SJCRH30 (cell line): Measurements from ENCODE around the gene GJE1. TPM values are rescaled to one million over a fixed set of nuclear protein-coding genes. Genes with fewer than 3 reads are reported as not detected.
A peak's percentile ranks its signal among the peaks of the same experiment; 100 is the strongest.
"Not testable (repeated sequence)": the region's sequence is repeated elsewhere in the genome, so short reads cannot be mapped to it uniquely, and the experiment has no call there.

Experiments used
- DNase-seq, 2 experiments: peaks; one replicate each; pipeline ENCODE4 v3.0.0-alpha.2; 2015 to 2020
- H3K27ac ChIP-seq: fragments of 250-450 bp; sonication (Bioruptor Pico); 2 replicates; pipeline ENCODE4 v1.5.1; 2020; ENCODE audit warnings: mild to moderate bottlenecking, moderate library complexity
- H3K27me3 ChIP-seq: fragments of 250-450 bp; sonication (Bioruptor Pico); 2 replicates; pipeline ENCODE4 v1.5.1; 2020; ENCODE audit warnings: mild to moderate bottlenecking, moderate library complexity
- H3K36me3 ChIP-seq: fragments of 250-450 bp; sonication (Bioruptor Pico); 2 replicates; pipeline ENCODE4 v1.5.1; 2020; ENCODE audit warnings: mild to moderate bottlenecking, moderate library complexity
- H3K4me1 ChIP-seq: fragments of 250-450 bp; sonication (Bioruptor Pico); 2 replicates; pipeline ENCODE4 v1.5.1; 2020; ENCODE audit warnings: mild to moderate bottlenecking, moderate library complexity
- H3K4me3 ChIP-seq: fragments of 250-450 bp; sonication (Bioruptor Pico); 2 replicates; pipeline ENCODE4 v1.5.1; 2020; ENCODE audit warnings: mild to moderate bottlenecking, moderate library complexity
- H3K9me3 ChIP-seq: fragments of 250-450 bp; sonication (Bioruptor Pico); replicated peaks from 2 replicates; pipeline ENCODE4 v1.5.1; 2020; ENCODE audit warnings: mild to moderate bottlenecking, moderate library complexity
- total RNA-seq: library from RNA; depleted of rRNA; stranded (reverse); fragments of >200 nt; shearing (Covaris generic); gene quantifications from 2 replicates; pipeline ENCODE4 v1.2.3, GENCODE V29; 2014; rRNA removed

Gene GJE1, protein sequence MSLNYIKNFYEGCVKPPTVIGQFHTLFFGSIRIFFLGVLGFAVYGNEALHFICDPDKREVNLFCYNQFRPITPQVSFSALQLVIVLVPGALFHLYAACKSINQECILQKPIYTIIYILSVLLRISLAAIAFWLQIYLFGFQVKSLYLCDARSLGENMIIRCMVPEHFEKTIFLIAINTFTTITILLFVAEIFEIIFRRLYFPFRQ
- total RNA-seq: not detected in 2 replicates

- H3K36me3 ChIP-seq: no peaks in the 10 kb centered on the region
- H3K4me3 ChIP-seq: no peak within 1 kb of the TSS
- DNase-seq: no peak
- H3K4me1 ChIP-seq: no peaks in the 10 kb centered on the region
- H3K9me3 ChIP-seq: no peaks in the 10 kb centered on the region
- no peaks in the 10 kb centered on the region for H3K27me3 ChIP-seq
- no peak within 1 kb of the TSS for H3K27ac ChIP-seq
Measured at GRCh38 chr6:142132625-142133024, at the start of gene GJE1. GJE1 (plus strand) TSS chr6:142132925; CDS start chr6:142133159, 234 bp downstream.

- Histone ChIP-seq H3K4me3 (no peak overlapping the region), H3K4me1 (no peaks in the 10 kb centered on the region), H3K9me3 (no peaks in the 10 kb centered on the region), H3K27ac (no peak overlapping the region), H3K27me3 (no peaks in the 10 kb centered on the region), H3K36me3 (no peaks in the 10 kb centered on the region)
- no peak for DNase-seq
Measured at GRCh38 chr6:142087950-142088857, 44.5 kb upstream of the GJE1 start.

DNA sequence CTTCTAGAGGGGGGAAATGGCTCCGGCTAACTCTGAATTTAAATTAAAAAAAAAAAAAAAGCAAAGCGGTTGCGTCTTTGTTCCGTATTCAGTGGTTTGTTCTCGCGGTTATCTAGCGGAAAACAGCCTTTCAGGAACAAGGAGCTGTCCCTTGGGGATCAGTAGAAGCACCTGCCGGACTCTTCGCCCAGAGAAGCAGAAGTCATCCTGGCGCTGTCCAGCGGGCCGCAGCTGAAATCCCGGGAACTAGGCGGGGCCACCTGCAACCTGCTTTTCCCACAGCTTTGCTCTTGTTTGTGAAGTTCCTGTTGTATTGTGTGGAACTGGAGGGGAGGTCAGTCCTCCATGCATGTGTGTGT is 43.9 kb upstream of the GJE1 start:
- H3K9me3 ChIP-seq: no peaks in the 10 kb centered on the region
- H3K27me3 ChIP-seq: no peaks in the 10 kb centered on the region
- H3K4me1 ChIP-seq: no peaks in the 10 kb centered on the region
- no peaks in the 10 kb centered on the region for H3K36me3 ChIP-seq
- no peak overlapping the region for H3K27ac ChIP-seq
- peak in 1 of 2 experiments; percentile 13 for DNase-seq
- H3K4me3 ChIP-seq: no peak overlapping the region

DNA sequence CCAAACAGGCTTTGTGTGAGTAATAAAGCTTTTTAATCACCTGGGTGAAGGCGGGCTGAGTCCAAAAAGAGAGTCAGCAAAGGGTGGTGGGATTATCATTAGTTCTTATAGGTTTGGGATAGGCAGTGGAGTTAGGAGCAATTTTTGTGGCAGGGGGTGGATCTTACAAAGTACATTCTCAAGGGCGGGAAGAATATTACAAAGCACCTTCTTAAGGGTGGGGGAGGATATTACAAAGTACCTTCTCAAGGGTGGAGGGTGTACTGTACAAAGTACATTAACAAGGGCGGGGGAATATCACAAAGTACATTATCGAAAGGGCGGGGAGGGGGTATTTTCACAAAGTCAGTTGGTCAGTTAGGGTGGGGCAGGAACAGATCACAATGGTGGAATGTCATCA is 27.9 kb upstream of the GJE1 start:
- not testable (repeated sequence) for DNase-seq, H3K27me3 ChIP-seq, H3K9me3 ChIP-seq, H3K4me3 ChIP-seq, H3K36me3 ChIP-seq, H3K27ac ChIP-seq, H3K4me1 ChIP-seq

GRCh38 chr6:142110820-142111219 is 21.9 kb upstream of the GJE1 start:
- not testable (repeated sequence) for H3K27me3 ChIP-seq, DNase-seq, H3K4me1 ChIP-seq, H3K27ac ChIP-seq, H3K9me3 ChIP-seq, H3K36me3 ChIP-seq, H3K4me3 ChIP-seq

DNA sequence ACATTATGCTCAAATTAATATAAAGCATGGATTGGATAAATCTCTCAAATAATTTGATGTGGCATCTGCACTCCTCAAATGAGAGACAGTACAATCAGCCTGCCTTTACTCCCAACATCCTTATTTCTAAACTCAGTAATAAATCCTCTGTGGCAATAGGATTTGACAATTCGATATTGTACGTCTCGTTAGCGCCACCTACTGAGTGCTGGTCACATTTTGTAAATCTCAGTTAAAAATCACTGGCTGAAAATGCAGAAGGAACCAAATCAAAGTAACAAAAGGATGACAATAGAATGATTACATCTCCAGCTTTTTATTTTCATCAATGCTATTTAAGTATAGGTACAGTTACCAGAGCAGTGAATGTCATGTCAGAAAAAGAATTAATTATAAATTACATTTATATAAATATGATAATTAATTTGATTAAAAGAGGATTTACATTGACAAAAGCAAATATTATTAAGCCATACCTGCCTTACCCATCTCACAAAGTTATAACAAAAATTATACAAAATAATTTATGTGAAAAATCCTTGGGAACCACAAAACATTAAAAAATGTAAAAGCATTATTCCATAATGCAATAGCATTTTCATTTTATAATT is 20.2 kb upstream of the GJE1 start:
- Histone ChIP-seq H3K36me3 (no peaks in the 10 kb centered on the region), H3K4me1 (no peaks in the 10 kb centered on the region), H3K27ac (no peak overlapping the region), H3K27me3 (no peaks in the 10 kb centered on the region), H3K4me3 (no peak overlapping the region), H3K9me3 (no peaks in the 10 kb centered on the region)
- peak; percentile 67 to 80 for DNase-seq

GRCh38 chr6:142117366-142117765 is 15.4 kb upstream of the GJE1 start:
- Histone ChIP-seq H3K4me1 (no peaks in the 10 kb centered on the region), H3K27me3 (no peaks in the 10 kb centered on the region), H3K9me3 (no peaks in the 10 kb centered on the region), H3K27ac (no peak overlapping the region), H3K36me3 (no peaks in the 10 kb centered on the region), H3K4me3 (no peak overlapping the region)
- no peak for DNase-seq

- Histone ChIP-seq H3K36me3 (no peaks in the 10 kb centered on the region), H3K27ac (no peak overlapping the region), H3K4me3 (no peak overlapping the region), H3K4me1 (no peaks in the 10 kb centered on the region), H3K9me3 (no peaks in the 10 kb centered on the region), H3K27me3 (no peaks in the 10 kb centered on the region)
- DNase-seq: no peak
Measured at GRCh38 chr6:142118328-142118727, 14.4 kb upstream of the GJE1 start.

DNA sequence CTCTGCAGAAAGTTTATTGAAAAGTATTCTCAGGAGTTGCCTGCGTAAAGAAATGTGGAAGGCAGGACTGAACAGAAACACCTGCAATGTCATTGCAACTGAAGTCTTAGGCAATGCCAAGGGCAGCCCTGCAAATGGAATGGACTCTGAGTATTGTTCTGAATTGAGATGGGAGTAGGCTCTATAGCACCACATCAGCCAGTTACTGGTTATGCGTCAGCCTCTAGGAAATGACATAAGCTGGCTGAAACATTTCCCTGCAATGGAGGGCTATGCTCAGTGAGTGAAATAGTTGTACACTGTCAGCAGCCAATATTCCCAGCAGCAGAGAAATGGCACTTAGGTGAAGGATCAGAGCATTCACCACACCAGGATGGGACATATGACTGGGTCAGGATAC is 13.8 kb upstream of the GJE1 start:
- Histone ChIP-seq H3K4me3 (no peak overlapping the region), H3K9me3 (no peaks in the 10 kb centered on the region), H3K36me3 (no peaks in the 10 kb centered on the region), H3K4me1 (no peaks in the 10 kb centered on the region), H3K27ac (no peak overlapping the region), H3K27me3 (no peaks in the 10 kb centered on the region)
- DNase-seq: no peak

DNA sequence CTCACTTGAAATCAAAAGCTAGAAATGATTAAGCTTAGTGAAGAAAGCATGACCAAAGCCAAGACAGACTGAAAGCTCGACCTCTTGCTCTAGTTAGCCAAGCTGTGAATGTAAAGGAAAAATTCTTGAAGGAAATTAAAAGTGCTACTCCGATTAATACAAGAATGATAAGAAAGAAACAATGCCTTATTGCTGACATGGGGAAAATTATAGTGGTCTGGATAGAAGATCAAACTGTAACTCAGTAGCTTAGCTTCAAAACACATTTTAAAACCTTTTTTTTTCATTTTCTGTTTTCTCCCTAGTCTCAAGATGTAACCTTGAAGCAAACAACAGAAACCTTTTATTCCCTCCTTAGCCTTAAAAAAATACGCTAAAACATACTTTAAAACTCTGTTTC is 11.4 kb upstream of the GJE1 start:
- Histone ChIP-seq H3K36me3 (no peaks in the 10 kb centered on the region), H3K27me3 (no peaks in the 10 kb centered on the region), H3K27ac (no peak overlapping the region), H3K9me3 (no peaks in the 10 kb centered on the region), H3K4me3 (no peak overlapping the region), H3K4me1 (no peaks in the 10 kb centered on the region)
- DNase-seq: no peak

GRCh38 chr6:142130814-142131213 is 1.9 kb upstream of the GJE1 start:
- no peaks in the 10 kb centered on the region for H3K9me3 ChIP-seq
- no peak overlapping the region for H3K4me3 ChIP-seq
- no peaks in the 10 kb centered on the region for H3K4me1 ChIP-seq
- H3K36me3 ChIP-seq: no peaks in the 10 kb centered on the region
- H3K27ac ChIP-seq: no peak overlapping the region
- no peaks in the 10 kb centered on the region for H3K27me3 ChIP-seq
- no peak for DNase-seq

DNA sequence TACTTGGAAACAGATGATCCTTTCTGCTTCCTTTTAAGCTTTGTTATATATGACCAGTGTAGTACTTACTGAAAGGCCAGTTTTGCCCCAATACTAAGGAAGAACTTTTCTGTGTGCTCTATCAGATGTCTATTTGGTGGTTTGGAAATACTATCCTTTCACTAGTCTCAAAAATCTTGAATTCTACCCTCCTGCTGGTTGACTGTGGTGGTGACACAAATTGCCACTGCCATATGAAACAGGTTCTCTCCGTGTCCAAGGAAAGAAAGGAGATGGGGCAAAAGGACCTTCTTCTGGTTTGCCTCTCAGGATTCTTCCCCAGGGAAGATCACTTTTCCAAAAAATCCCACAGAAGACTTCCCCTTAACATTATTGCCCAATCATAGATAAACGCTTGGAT is 6.2 kb downstream of the GJE1 start:
- no peaks in the 10 kb centered on the region for H3K27me3 ChIP-seq
- H3K4me3 ChIP-seq: no peak overlapping the region
- no peaks in the 10 kb centered on the region for H3K4me1 ChIP-seq
- no peak overlapping the region for H3K27ac ChIP-seq
- H3K36me3 ChIP-seq: no peaks in the 10 kb centered on the region
- no peaks in the 10 kb centered on the region for H3K9me3 ChIP-seq
- no peak for DNase-seq

DNA sequence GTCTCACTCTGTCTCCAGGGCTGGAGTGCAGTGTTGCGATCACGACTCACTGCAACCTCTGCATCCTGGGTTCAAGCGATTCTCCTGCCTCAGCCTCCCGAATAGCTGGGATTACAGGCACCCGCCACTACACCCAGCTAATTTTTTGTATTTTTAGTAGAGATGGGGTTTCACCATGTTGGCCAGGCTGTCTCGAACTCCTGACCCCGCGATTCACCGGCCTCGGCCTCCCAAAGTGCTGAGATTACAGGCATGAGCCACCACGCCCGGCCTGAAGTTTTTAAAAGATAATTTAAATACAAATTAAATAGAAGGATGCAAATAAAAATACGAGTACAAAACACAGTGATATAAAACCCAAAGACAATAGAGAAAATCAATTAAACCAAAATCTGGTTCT is 8.8 kb downstream of the GJE1 start:
- DNase-seq, H3K27me3 ChIP-seq, H3K4me1 ChIP-seq, H3K4me3 ChIP-seq, H3K36me3 ChIP-seq, H3K27ac ChIP-seq, H3K9me3 ChIP-seq: not testable (repeated sequence)

DNA sequence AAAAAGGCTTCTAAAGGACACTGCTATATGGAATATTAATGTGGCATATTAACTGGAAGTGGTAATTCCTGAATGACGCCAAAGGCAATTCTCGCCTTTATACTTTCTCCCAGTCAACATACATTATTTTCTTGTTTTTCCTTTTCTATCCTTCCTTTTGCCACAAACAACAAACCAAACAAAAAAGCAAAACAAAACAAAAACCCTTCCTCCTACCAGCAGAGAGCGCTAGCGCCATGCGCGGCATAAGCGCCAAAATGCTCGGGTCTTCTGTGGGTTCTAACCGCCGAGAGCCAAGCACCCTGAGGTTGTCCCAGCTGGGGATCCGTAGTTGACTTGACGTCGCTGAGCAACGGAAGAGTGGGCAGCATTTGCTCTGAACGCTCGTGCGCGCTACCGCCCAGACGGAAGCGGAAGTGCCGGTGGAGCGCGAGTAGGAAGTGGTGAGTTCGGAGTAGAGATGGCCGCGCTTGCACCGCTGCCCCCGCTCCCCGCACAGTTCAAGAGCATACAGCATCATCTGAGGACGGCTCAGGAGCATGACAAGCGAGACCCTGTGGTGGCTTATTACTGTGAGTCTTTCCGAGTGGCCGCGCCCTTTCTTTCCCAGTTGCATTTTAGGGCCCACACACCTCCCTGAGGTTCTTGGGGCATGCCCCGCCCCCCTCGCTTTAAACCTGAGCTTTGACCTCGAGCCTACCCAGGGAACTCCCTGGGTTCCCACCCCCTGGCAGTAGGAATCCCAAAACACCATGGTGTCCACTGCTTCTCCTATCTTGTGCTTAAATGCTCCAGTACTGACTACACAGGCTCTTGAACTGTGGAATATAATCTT is 14.3 kb downstream of the GJE1 start, which contains the start of the genes NMBR and VTA1:
Gene NMBR, minus strand, starts transcription at position 295 of the 835 bp plus-strand sequence. CDS start 58,464 bp downstream, outside the sequence.
Gene VTA1, plus strand, starts transcription at position 436 of the 835 bp plus-strand sequence. Its CDS starts 25 bp downstream, at position 461.
- Histone ChIP-seq H3K9me3 (no peaks in the 10 kb centered on the region), H3K4me1 (peaks cover 6% of the 10 kb centered on the region), H3K4me3 (peak within 1 kb of the TSS; percentile 81), H3K36me3 (peaks cover 3% of the 10 kb centered on the region; the same call in 1 of the 2 replicates), H3K27me3 (no peaks in the 10 kb centered on the region), H3K27ac (peak within 1 kb of the TSS; percentile 61)
- peak; percentile 97 for DNase-seq
